Germinal center (tissue), 1 donor: Measurements from ENCODE around the gene ABCC4.

ENCODE experiments used
- DNase-seq: peaks from one replicate; pipeline ENCODE4 v3.0.0; 2012; ENCODE audit warnings: mixed read lengths, low spot score

ABCC4 gene

GRCh38 chr13:95044452-95045205 lies 256.6 kb downstream of the ABCC4 start:
- no peak for DNase-seq

DNA sequence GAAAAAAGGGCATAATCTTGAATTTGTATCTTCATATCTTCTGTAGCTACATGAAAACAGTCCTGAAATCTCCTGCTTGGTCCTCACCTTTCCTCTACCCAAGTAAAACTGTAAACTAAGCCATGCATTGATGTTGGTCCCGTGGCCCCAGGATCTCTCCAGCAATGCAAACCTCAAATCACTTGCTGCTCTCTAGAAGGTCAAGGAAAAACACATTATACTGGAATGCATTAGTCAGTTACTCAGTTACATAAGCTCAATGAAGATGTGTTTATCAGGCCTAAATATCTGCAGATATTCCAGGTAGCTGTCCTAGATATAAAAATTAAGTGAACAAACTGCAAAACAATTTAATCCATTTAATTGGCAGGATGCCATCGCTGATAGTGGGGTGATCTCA lies 261.8 kb downstream of the ABCC4 start:
- no peak for DNase-seq

GRCh38 chr13:95038949-95039348 lies 262.3 kb downstream of the ABCC4 start:
- DNase-seq = no peak

DNA sequence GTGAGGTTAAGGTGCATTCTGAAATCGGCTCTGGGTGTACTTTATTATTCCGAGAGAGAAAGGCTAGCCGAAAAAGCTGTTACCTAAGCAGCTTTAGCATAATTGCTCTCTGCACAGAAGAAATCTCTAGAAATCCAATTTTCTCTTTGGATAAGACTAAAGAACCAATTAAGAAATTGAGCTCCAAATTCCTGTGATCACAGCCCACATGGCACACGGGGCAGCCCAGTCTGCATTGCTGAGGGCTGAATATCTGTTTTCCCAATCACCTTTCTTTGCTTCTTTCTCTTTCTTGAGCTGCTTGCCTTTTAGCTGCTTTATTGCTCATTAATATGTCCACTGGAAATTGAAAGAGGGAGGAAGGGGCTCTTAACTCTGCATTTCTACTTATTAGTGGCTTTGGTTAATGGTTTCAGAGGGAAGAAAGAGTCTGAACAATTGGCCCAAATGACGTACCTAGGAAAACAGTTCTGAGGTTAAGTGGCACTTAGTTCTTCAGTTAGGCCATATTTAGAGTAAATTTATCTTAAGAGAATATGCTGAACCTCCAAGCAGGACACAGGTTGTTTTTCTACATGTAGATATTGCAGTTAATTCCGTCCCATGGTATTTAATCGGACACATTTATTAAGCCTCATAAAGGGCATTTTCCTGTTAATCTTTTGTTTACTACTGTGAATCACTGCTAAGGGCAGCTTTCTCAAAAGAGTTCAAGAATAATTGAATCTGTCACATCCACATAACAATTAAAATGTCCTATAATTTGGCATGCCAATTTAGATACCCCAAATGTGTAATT lies 265.7 kb downstream of the ABCC4 start:
- DNase-seq = no peak

DNA sequence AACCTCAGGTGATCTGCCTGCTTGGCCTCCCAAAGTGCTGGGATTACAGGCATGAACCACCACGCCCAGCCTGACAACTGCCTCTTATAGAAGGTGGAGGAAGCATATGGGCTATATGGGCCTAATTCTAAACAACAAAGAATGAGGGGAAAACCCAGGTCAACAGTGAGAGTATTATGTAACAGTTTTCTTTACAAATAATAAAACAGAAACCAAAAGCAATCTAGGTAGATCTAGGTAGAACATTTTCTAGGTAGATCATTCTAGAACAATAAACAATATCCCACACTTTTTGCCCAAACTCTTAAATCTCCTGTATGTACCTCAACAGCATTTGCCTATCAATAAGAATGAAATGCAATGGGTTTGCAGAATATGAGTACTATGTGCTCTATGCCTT lies 267.4 kb downstream of the ABCC4 start:
- DNase-seq = no peak

- DNase-seq = no peak
These were observed 269.1 kb downstream of the ABCC4 start for GRCh38 chr13:95032121-95032520.

DNA sequence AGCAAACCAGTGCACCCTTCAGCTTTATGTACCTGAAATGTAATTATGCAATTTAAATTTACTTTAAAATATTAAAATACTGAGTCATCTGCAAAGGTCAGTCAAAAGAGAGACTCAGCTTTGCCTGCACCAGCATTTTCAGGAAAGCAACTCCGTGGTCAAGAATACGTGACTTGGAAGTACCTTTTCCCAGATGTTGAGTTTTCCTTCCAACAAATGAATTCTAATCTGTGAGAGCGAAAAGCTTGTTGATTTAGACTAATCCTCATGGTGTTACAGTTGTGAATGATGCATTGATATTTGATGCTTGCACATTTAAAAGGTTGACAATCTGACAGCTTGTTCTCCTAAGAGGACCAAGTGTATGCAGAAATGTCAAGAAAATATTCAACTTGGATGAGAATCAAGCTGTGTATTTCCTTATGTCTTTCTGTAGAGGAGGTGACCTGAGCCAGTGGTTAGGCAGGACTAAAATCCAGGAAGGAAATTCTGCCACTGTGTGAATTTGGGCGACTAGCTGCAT lies 270.4 kb downstream of the ABCC4 start:
- no peak for DNase-seq

- DNase-seq = no peak
These were observed 273.6 kb downstream of the ABCC4 start for GRCh38 chr13:95027638-95028037.

GRCh38 chr13:95025116-95025515 lies 276.1 kb downstream of the ABCC4 start:
- no peak for DNase-seq

GRCh38 chr13:95023405-95023804 lies 277.8 kb downstream of the ABCC4 start:
- DNase-seq = no peak

DNA sequence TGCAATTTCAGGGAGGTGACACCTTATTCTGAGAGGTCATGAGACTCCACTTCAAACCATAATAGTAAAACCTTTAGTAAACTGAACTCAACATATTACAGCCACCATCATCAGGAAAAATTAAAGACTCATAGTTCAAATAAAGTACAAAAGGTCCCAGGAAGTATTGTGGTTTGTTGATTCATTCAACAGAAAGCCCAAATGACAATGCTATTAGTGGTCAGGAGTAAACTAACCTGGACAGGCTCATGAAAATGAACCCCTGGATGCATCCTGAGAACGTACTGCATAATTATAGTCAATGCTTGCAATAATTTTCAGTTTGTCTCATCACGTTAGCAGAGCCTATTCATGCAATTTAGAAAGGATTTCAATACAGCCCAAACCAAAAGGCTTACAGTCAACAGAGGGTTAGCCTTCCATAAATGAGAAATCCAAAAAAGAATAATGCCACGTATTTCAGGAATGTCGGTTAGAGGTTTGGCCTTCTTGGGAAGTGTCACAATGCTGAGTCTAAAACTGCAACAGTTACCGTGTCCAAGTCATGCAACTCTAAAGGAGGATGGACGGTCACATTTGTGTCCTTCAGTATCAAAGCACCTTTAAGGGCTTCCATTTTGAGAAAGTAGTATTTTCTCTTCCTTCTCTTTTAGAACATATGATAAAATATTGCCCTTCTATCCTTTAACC lies 280.8 kb downstream of the ABCC4 start:
- no peak for DNase-seq

GRCh38 chr13:95019886-95020285 lies 281.4 kb downstream of the ABCC4 start:
- no peak for DNase-seq

GRCh38 chr13:95007322-95007721 lies 293.9 kb downstream of the ABCC4 start:
- DNase-seq = no peak

- DNase-seq = no peak
These were observed 296.0 kb downstream of the ABCC4 start for GRCh38 chr13:95005300-95005699.

DNA sequence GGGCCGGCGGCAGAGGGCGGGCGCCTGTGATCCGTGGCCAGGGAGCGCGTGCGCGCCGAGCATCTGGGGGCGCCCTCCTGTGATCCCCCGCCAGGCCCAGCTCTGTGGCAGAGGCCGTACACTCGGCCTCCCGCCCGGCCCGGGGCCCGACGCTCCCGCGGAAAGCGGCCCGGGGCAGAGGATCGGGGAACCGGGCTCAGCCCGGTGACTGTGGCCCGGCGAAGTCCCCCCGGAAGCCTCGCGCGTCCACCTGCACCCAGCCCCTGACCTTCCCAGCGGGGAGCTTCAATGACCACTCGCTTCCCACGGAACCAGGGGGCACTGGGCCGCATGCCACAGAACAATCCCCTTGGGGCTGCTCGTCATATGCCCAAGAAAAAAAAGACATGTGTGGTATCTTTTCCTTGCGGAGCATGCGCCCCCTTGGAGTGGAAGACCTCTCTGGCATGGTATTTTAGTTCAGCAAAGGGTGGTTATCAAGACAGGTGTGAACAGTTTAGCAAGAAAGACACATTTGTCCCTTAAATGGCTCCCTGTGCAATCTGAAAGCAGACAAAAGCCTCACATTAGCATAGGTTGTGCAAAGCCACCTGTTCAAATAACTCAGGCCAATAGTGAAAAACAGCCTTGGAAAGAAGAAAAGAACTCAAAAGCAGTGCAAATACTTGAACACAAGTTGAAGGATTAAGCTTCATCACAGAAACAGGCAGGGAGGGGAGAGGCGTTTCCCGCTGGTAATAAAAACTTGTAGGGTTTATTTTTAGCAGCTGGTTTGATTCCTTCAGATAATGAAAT lies 298.0 kb downstream of the ABCC4 start:
- DNase-seq = no peak

DNA sequence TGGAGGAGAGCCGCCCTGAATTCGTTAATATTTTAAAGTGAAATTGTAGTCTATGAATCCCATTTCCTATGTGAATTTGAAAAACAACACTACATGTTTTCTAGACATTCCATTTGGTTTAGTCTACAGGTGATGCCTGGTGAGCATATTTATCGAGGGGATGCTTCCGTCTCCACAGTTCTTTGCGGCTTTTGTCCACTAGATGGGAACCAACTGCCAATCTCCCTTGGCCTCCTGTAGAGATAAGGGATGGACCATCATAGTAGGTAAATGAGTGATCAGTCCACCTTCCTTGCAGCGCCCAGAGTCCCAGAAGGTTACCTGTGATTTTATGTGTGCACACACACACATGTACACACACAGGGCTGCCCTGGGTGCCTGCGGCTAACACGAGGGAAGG lies 299.1 kb downstream of the ABCC4 start:
- no peak for DNase-seq

- DNase-seq = no peak
These were observed 301.4 kb downstream of the ABCC4 start for GRCh38 chr13:94999871-95000270.

DNA sequence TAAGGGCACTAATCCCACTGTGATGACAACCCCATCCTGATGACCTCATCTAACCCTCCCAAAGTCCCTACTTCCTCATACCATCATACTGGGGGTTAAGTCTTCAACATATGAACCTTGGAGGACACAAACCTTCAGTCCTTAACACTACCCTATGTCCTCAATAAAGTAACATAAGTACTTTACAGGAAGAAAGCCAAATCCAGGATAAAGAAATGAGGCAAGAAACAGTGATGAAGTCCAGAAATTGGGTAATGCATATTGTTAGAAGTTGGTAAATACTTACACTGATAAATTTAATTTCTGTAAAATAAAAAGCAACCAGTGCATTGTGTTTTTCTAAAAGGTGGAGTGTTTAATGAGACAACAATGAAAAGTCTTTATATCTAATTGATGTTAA lies 304.1 kb downstream of the ABCC4 start:
- DNase-seq = no peak

DNA sequence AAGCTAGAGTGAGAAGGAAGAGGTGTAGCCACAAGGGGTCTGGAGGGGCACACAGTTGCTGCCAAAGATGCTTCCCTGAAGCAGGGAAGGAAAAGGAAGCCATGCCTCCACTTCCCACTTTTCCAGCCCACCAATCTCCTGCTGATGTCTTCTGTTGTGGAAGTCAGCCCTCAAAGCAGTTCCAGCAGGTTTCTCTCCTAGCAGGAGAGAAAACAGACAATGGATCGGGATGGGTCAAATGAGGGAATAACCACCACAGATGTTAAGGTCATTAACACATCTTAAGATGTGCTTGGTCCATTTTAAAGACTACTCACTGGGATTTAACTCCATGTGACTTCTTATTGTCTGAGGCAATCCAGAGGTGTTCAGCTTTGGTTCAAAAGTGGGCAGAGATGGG lies 304.8 kb downstream of the ABCC4 start:
- DNase-seq = no peak

- DNase-seq = no peak
These were observed 306.7 kb downstream of the ABCC4 start for GRCh38 chr13:94994506-94994905.

- no peak for DNase-seq
These were observed 307.6 kb downstream of the ABCC4 start for GRCh38 chr13:94993616-94994015.
